NCI-H226 (cell line): ENCODE data around the gene VWA2.
"Not testable (repeated sequence)": the region's sequence is repeated elsewhere in the genome, so short reads cannot be mapped to it uniquely, and the experiment has no call there.

ENCODE experiments used
- DNase-seq: peaks from one replicate; pipeline ENCODE4 v3.0.0-alpha.2; 2015

The VWA2 gene

DNA sequence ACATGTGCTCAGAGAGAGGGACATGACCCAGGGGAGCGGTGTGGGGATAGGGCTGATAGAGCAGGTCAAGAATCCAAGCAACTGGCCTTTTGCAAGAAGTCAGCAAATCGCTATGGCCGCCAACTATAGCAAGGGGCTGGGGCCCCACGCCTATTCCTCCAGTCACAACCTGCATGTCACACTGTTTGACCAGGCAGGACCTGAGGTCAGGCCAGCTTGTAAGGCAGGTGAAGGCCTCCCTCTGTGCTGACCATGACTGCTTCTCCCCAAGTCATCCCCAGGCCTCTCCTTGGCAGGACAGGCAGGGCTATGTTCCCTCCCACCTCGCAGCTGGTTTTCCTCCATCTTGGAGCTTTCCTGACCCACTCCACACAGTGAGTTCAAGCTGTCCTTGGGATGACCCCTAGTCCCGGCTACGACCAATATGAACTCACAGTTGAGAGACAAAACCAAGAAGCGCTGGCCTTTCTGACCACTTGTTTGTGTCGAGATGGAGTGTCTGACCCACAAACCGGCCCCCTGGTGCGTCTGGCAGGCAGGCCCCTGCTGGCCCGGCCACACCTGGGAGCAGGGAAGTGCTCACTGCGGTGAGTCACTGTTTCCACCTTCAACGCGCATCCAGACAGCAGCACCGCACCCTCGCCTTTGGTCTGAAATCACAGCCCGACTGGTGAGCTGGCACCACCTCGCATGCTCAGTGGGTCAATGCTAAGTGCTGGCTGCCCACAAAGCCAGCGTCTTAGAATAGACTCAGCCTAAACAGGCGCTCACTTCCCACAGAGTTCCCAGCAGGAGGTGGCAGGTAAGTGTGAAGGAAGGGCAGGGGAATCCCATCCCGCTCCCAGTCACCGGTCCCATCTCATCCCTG is 81.4 kb downstream of the VWA2 start:
- DNase-seq = peak; percentile 78

DNA sequence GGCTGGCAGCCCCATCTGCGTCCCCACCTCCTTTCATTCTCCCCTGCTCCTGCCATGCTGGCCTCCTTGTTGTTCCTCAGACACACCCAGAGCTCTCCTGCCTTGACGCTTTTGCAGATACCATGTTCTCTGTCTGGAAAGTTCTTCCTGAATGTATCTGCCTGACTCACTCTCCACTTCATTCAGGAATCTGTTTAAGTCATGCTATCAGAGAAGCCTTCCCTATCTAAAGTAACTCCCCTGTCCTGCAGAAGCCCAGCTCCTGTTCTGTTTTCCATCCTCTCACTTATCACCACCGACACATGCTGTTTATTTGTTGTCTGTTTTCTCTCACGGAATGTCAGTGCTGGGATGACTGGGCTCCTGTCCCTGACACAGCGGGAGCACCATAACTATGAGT is 83.3 kb downstream of the VWA2 start:
- DNase-seq = peak; percentile 17

- no peak for DNase-seq
These were observed 84.0 kb downstream of the VWA2 start for GRCh38 chr10:114323023-114323422.

GRCh38 chr10:114326795-114327194 is 87.7 kb downstream of the VWA2 start:
- DNase-seq = no peak

GRCh38 chr10:114327537-114328440 is 88.7 kb downstream of the VWA2 start:
- no peak for DNase-seq

DNA sequence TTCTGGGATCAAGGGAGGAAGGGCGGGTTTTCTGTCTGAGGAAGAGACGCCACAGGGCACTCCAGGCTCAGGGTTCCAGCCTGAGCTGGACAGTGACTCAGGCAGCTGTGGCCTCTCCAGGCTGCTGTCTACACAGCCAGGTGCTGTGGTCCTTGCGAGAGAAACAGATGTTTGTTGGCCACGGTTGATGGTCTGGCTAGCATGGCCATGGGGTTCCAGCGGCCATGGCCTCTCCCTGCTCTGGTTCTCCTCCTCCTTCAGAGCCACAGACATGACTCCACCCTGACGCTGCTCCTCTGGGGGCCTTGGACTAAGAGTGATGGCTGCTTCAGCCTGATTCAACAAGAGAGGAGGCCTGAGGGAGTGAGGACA is 89.4 kb downstream of the VWA2 start:
- DNase-seq = no peak

DNA sequence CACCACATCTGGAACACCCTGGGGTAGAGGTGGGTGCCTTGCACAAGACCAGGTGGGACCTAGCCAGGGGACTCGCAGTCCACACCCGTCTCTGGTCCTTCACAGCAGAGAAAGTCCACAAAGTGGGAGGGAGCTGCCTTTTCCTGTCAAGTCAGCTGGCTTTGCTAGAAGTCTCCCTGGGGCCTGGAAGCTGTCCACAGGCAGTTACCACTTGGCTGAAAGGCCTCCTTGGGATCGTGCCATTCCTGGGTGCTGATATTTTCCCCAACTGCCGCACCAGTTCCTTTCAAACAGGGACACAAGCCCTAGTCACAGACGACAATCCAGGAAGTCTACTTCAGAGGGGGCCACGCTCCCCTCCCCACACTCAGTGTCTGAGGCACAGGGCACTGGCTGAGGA is 89.8 kb downstream of the VWA2 start:
- no peak for DNase-seq

- no peak for DNase-seq
These were observed 90.7 kb downstream of the VWA2 start for GRCh38 chr10:114329634-114330365.

GRCh38 chr10:114332301-114333192 is 93.5 kb downstream of the VWA2 start:
- no peak for DNase-seq

DNA sequence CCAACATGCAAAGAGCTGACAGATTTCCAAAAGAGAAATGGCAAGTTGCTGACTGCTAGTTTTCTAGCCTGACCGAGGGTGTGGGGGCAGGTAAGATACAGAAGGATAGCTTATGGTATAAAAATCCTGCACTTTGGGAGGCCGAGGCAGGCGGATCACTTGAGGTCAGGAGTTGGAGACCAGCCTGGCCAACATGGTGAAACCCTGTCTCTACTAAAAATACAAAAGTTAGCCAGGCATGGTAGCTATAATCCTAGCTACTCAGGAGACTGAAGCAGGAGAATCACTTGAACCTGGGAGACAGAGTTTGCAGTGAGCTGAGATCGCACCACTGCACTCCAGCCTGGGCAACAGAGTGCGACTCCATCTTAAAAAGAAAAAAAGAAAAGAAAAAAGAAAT is 94.4 kb downstream of the VWA2 start:
- not testable (repeated sequence) for DNase-seq

- no peak for DNase-seq
These were observed 95.2 kb downstream of the VWA2 start for GRCh38 chr10:114334301-114334700.

DNA sequence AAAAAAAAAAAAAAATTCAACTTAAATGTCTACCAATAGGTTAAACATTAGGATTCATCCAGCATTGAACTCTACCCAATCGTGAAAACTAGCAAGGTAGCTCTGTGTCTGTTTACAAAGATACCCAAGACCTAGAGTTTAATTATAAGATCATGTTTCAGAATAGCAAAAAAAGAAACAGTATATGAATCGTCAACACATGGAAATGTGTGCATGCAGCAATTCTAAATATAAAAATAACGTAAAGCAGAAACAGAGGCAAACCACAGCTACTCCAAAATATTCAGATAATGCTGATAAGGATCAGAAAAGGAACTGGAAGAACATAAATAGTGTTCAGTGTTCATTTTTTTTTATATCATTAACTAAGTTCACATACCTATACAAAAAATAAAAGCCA is 96.6 kb downstream of the VWA2 start:
- DNase-seq = no peak

- no peak for DNase-seq
These were observed 97.9 kb downstream of the VWA2 start for GRCh38 chr10:114336823-114337509.

GRCh38 chr10:114337510-114338462 is 98.7 kb downstream of the VWA2 start:
- DNase-seq = no peak

GRCh38 chr10:114340816-114341215 is 101.8 kb downstream of the VWA2 start:
- DNase-seq = no peak
